ENCODE measurements around the gene GXYLT2. TPM values are rescaled to one million over a fixed set of nuclear protein-coding genes. Genes with fewer than 3 reads are reported as not detected.

GXYLT2 gene
- total and polyA plus RNA-seq, 8 donors, result 0.40 to 27.0 (median 1.4) TPM

DNA sequence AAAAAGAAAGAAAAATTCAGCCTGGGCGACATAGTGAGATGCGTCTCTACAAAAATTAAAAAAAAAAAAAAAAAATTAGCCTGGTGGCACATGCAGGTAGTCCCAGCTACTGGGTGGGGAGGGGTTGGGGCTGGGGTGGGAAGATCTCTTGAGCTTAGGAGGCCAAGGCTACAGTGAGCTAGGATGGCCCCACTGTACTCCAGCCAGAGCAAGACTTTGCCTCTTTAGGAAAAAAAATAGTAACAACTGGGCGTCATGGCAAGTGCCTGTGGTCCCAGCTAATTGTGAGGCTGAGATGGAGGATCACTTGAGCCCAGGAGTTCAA, 84.8 kb downstream of the GXYLT2 start:
- H3K36me3 ChIP-seq, result peaks cover 0 to 4% (median 1%) of the 10 kb centered on the region in 4 donors
- H3K27ac ChIP-seq, result no peak overlapping the region
- intact Hi-C loops (cut with DNase I; ENCODE audit: low total_unique reads), result no loop called here
- no peak for DNase-seq
- no peaks in the 10 kb centered on the region for H3K27me3 ChIP-seq
- peaks cover 0 to 13% (median 5%) of the 10 kb centered on the region in 4 donors for H3K4me1 ChIP-seq
- no peaks in the 10 kb centered on the region for H3K9me3 ChIP-seq
- WGBS, 5 donors, result 81 to 91% (median 86%) methylated on average over 3 of the region's 3 CpGs
- no peak overlapping the region for H3K4me3 ChIP-seq
- TF ChIP-seq, protein P1, sequence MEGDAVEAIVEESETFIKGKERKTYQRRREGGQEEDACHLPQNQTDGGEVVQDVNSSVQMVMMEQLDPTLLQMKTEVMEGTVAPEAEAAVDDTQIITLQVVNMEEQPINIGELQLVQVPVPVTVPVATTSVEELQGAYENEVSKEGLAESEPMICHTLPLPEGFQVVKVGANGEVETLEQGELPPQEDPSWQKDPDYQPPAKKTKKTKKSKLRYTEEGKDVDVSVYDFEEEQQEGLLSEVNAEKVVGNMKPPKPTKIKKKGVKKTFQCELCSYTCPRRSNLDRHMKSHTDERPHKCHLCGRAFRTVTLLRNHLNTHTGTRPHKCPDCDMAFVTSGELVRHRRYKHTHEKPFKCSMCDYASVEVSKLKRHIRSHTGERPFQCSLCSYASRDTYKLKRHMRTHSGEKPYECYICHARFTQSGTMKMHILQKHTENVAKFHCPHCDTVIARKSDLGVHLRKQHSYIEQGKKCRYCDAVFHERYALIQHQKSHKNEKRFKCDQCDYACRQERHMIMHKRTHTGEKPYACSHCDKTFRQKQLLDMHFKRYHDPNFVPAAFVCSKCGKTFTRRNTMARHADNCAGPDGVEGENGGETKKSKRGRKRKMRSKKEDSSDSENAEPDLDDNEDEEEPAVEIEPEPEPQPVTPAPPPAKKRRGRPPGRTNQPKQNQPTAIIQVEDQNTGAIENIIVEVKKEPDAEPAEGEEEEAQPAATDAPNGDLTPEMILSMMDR (IDR thresholded peaks at IDR 0.05), result no peak
- TF ChIP-seq EP300 (IDR thresholded peaks at IDR 0.05) (no peak), POLR2AphosphoS5 (IDR thresholded peaks at IDR 0.05) (no peak), POLR2A (IDR thresholded peaks at IDR 0.05) (no peak)

- intact Hi-C loops (cut with DNase I; ENCODE audit: low total_unique reads), result no loop called here
- WGBS, 5 donors, result 34 to 58% (median 39%) methylated on average over 7 of the region's 7 CpGs
- H3K4me3 ChIP-seq, result no peak overlapping the region
- peak; percentile 60 to 75 for DNase-seq
- H3K9me3 ChIP-seq, result no peaks in the 10 kb centered on the region
- TF ChIP-seq, protein P1 (IDR thresholded peaks at IDR 0.05), result no peak
- peak in 1 of 3 donors; percentile 17 for TF ChIP-seq POLR2AphosphoS5 (IDR thresholded peaks at IDR 0.05)
- peak overlapping the region in 1 of 5 donors; percentile 3 for H3K27ac ChIP-seq
- no peaks in the 10 kb centered on the region for H3K27me3 ChIP-seq
- H3K4me1 ChIP-seq, result peaks cover 0 to 13% (median 5%) of the 10 kb centered on the region in 4 donors
- peaks cover 0 to 4% (median 0%) of the 10 kb centered on the region in 4 donors for H3K36me3 ChIP-seq
Measured at GRCh38 chr3:72973031-72973723, 85.3 kb downstream of the GXYLT2 start.

- Histone ChIP-seq H3K27ac (peak overlapping the region in 1 of 5 donors; percentile 3), H3K9me3 (no peaks in the 10 kb centered on the region), H3K27me3 (no peaks in the 10 kb centered on the region), H3K36me3 (no peaks in the 10 kb centered on the region), H3K4me3 (no peak overlapping the region), H3K4me1 (peaks cover 0 to 13% (median 5%) of the 10 kb centered on the region in 4 donors)
- DNase-seq, result no peak
- intact Hi-C loops (cut with DNase I; ENCODE audit: low total_unique reads), result no loop called here
- TF ChIP-seq EP300 (IDR thresholded peaks at IDR 0.05), result no peak
- TF ChIP-seq POLR2A (IDR thresholded peaks at IDR 0.05), result no peak
- TF ChIP-seq POLR2AphosphoS5 (IDR thresholded peaks at IDR 0.05), result no peak
- TF ChIP-seq, protein P1 (IDR thresholded peaks at IDR 0.05), result no peak
- 59 to 84% (median 67%) methylated on average over 2 of the region's 2 CpGs for WGBS, 5 donors
Measured at GRCh38 chr3:72973786-72974185, 85.9 kb downstream of the GXYLT2 start.

- Histone ChIP-seq H3K36me3 (no peaks in the 10 kb centered on the region), H3K4me3 (no peak overlapping the region), H3K27me3 (no peaks in the 10 kb centered on the region), H3K4me1 (peaks cover 0 to 13% (median 5%) of the 10 kb centered on the region in 4 donors), H3K27ac (no peak overlapping the region), H3K9me3 (no peaks in the 10 kb centered on the region)
- no peak for DNase-seq
- intact Hi-C loops (cut with DNase I; ENCODE audit: low total_unique reads), result no loop called here
- 82 to 94% (median 92%) methylated on average over 4 of the region's 4 CpGs for WGBS, 5 donors
- TF ChIP-seq EP300 (IDR thresholded peaks at IDR 0.05) (no peak), POLR2A (IDR thresholded peaks at IDR 0.05) (no peak), POLR2AphosphoS5 (IDR thresholded peaks at IDR 0.05) (no peak)
- TF ChIP-seq, protein P1 (IDR thresholded peaks at IDR 0.05), result no peak
Measured at GRCh38 chr3:72974956-72975355, 87.1 kb downstream of the GXYLT2 start.

Data from stomach (tissue), 9 donors.